ENCODE measurements around the gene NARS2. TPM values are rescaled to one million over a fixed set of nuclear protein-coding genes. Genes with fewer than 3 reads are reported as not detected.
A peak's percentile ranks its signal among the peaks of the same experiment; 100 is the strongest.

NARS2 gene
- total and polyA plus RNA-seq, 10 of the 15 experiments (the other 5 are each of a cell fraction or from before 2014, with no cell fraction given): 22.2 to 45.3 (median 36.3) TPM

GRCh38 chr11:78420796-78421209 lies 153.9 kb downstream of the NARS2 start (continued):
- TF ChIP-seq, protein P1, sequence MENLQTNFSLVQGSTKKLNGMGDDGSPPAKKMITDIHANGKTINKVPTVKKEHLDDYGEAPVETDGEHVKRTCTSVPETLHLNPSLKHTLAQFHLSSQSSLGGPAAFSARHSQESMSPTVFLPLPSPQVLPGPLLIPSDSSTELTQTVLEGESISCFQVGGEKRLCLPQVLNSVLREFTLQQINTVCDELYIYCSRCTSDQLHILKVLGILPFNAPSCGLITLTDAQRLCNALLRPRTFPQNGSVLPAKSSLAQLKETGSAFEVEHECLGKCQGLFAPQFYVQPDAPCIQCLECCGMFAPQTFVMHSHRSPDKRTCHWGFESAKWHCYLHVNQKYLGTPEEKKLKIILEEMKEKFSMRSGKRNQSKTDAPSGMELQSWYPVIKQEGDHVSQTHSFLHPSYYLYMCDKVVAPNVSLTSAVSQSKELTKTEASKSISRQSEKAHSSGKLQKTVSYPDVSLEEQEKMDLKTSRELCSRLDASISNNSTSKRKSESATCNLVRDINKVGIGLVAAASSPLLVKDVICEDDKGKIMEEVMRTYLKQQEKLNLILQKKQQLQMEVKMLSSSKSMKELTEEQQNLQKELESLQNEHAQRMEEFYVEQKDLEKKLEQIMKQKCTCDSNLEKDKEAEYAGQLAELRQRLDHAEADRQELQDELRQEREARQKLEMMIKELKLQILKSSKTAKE (IDR thresholded peaks at IDR 0.05; ENCODE audit: low read depth, poor library complexity, severe bottlenecking): no peak
- TF ChIP-seq ZNF217 (IDR thresholded peaks at IDR 0.05): no peak
- TF ChIP-seq NFIC (IDR thresholded peaks at IDR 0.05; ENCODE audit: low read depth, low read length): no peak; the same call in 1 of the 2 replicates
- no peak for TF ChIP-seq ASH2L (IDR thresholded peaks at IDR 0.05; ENCODE audit: borderline replicate concordance, low read depth)
- no peak for TF ChIP-seq POLR2AphosphoS5 (IDR thresholded peaks at IDR 0.05; ENCODE audit: low read length)
- peak; percentile 67; the same call in 1 of the 2 replicates for TF ChIP-seq ZBED1 (IDR thresholded peaks at IDR 0.05; ENCODE audit: borderline replicate concordance)
- no peak for TF ChIP-seq POLR2AphosphoS2 (IDR thresholded peaks at IDR 0.05; ENCODE audit: low read depth, low read length)
- no peak for TF ChIP-seq ESRRA (IDR thresholded peaks at IDR 0.05; ENCODE audit: low read length)
- TF ChIP-seq, protein P2, sequence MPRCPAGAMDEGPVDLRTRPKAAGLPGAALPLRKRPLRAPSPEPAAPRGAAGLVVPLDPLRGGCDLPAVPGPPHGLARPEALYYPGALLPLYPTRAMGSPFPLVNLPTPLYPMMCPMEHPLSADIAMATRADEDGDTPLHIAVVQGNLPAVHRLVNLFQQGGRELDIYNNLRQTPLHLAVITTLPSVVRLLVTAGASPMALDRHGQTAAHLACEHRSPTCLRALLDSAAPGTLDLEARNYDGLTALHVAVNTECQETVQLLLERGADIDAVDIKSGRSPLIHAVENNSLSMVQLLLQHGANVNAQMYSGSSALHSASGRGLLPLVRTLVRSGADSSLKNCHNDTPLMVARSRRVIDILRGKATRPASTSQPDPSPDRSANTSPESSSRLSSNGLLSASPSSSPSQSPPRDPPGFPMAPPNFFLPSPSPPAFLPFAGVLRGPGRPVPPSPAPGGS (IDR thresholded peaks at IDR 0.05; ENCODE audit: borderline replicate concordance, insufficient read depth, low read depth, low read length, poor library complexity, severe bottlenecking): no peak
- TF ChIP-seq TBL1XR1 (IDR thresholded peaks at IDR 0.05; ENCODE audit: low read depth, low read length): no peak
- TF ChIP-seq CBX5 (IDR thresholded peaks at IDR 0.05; ENCODE audit: low read depth): no peak
- TF ChIP-seq EED (IDR thresholded peaks at IDR 0.05; ENCODE audit: low read depth): peak; percentile 87
- TF ChIP-seq ETV6 (conservative IDR thresholded peaks at IDR 0.05 in 1 of 2, IDR thresholded peaks at IDR 0.05 in 1 of 2; ENCODE audit: borderline replicate concordance in 1 of 2, low read depth in 1 of 2): 0 out of 4 replicates have a peak, but pooled peaks of 1 of the 2 experiments have one; percentile 14
- TF ChIP-seq STAT1 (conservative IDR thresholded peaks at IDR 0.05): no peak
- TF ChIP-seq ATF2 (IDR thresholded peaks at IDR 0.05; ENCODE audit: low read length): peak; percentile 58; the same call in 1 of the 2 replicates
- 0 out of 2 replicates have a peak, but pooled peaks have one; percentile 2 for TF ChIP-seq YY1 (IDR thresholded peaks at IDR 0.05; ENCODE audit: low read depth, low read length)
- peak; percentile 30 to 53; a peak in 3 of 4 replicates for TF ChIP-seq BHLHE40 (IDR thresholded peaks at IDR 0.05; ENCODE audit: borderline replicate concordance in 1 of 2, low read depth in 2 of 2, low read length in 1 of 2)
- TF ChIP-seq E2F4 (IDR thresholded peaks at IDR 0.05; ENCODE audit: low read depth, low read length): no peak
- TF ChIP-seq HDAC2 (IDR thresholded peaks at IDR 0.05): no peak
- 0 out of 2 replicates have a peak, but pooled peaks have one; percentile 14 for TF ChIP-seq ZNF384 (IDR thresholded peaks at IDR 0.05; ENCODE audit: borderline replicate concordance, low read depth, low read length)
- peak; percentile 79; the same call in 1 of the 2 replicates for TF ChIP-seq TCF12 (IDR thresholded peaks at IDR 0.05; ENCODE audit: low read depth, low read length)
- TF ChIP-seq, protein P3, sequence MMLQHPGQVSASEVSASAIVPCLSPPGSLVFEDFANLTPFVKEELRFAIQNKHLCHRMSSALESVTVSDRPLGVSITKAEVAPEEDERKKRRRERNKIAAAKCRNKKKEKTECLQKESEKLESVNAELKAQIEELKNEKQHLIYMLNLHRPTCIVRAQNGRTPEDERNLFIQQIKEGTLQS (IDR thresholded peaks at IDR 0.05; ENCODE audit: borderline replicate concordance, extremely low read depth, low read depth, low read length): no peak
- TF ChIP-seq POLR2A (IDR thresholded peaks at IDR 0.05; ENCODE audit: low read depth, low read length): peak; percentile 31; the same call in 1 of the 2 replicates
- TF ChIP-seq SIX5 (IDR thresholded peaks at IDR 0.05; ENCODE audit: low read depth, low read length, severe bottlenecking): no peak
